Measurements from ENCODE around the gene ASPN. TPM values are rescaled to one million over a fixed set of nuclear protein-coding genes. Genes with fewer than 3 reads are reported as not detected.
A peak's percentile ranks its signal among the peaks of the same experiment; 100 is the strongest.

ASPN gene
- total and polyA plus RNA-seq, 3 donors from 2014 or later, result 0.12 to 5.0 (median 0.39) TPM

- H3K4me1 ChIP-seq, result peaks cover 19% of the 10 kb centered on the region
- no peaks in the 10 kb centered on the region for H3K27me3 ChIP-seq
- H3K27ac ChIP-seq, result no peak overlapping the region
Observed at GRCh38 chr9:92509050-92509449, 26.7 kb upstream of the ASPN start.

GRCh38 chr9:92508018-92508820 lies 25.9 kb upstream of the ASPN start:
- 45 to 60% methylated on average over 9 to 10 of the region's 10 CpGs for WGBS, 2 donors
- Histone ChIP-seq H3K27ac (peak overlapping the region in 1 of 2 donors; percentile 65), H3K9me3 (no peaks in the 10 kb centered on the region), H3K4me1 (peaks cover 19% of the 10 kb centered on the region), H3K36me3 (ENCODE audit: low read depth, missing control alignments) (no peaks in the 10 kb centered on the region), H3K27me3 (no peaks in the 10 kb centered on the region), H3K4me3 (no peak overlapping the region)
- intact Hi-C loops (cut with DNase I; ENCODE audit: low total_unique reads), result no loop called here
- TF ChIP-seq CTCF (IDR thresholded peaks at IDR 0.05) (no peak), POLR2A (IDR thresholded peaks at IDR 0.05) (no peak)
- no peak for DNase-seq

More at GRCh38 chr9:92509050-92509449, 26.7 kb upstream of the ASPN start:
- TF ChIP-seq CTCF (IDR thresholded peaks at IDR 0.05) (no peak), POLR2A (IDR thresholded peaks at IDR 0.05) (no peak)
- H3K4me3 ChIP-seq, result no peak overlapping the region
- 94% methylated on average over 5 of the region's 5 CpGs for WGBS, 2 donors
- no peak for DNase-seq
- H3K9me3 ChIP-seq, result no peaks in the 10 kb centered on the region
- intact Hi-C loops (cut with DNase I; ENCODE audit: low total_unique reads), result no loop called here
- no peaks in the 10 kb centered on the region for H3K36me3 ChIP-seq (ENCODE audit: low read depth, missing control alignments)

- TF ChIP-seq CTCF (IDR thresholded peaks at IDR 0.05) (no peak), POLR2A (IDR thresholded peaks at IDR 0.05) (no peak)
- H3K9me3 ChIP-seq, result no peaks in the 10 kb centered on the region
- no peak overlapping the region for H3K4me3 ChIP-seq
- no peaks in the 10 kb centered on the region for H3K27me3 ChIP-seq
- intact Hi-C loops (cut with DNase I; ENCODE audit: low total_unique reads), result no loop called here
- no peak for DNase-seq
- no peaks in the 10 kb centered on the region for H3K36me3 ChIP-seq (ENCODE audit: low read depth, missing control alignments)
- peaks cover 19% of the 10 kb centered on the region for H3K4me1 ChIP-seq
- WGBS, 2 donors, result 79 to 80% methylated on average over 4 of the region's 4 CpGs
- H3K27ac ChIP-seq, result peak overlapping the region in 1 of 2 donors; percentile 8
Observed at GRCh38 chr9:92507496-92507895, 25.2 kb upstream of the ASPN start.

- WGBS, 2 donors, result 81 to 94% methylated on average over 2 of the region's 2 CpGs
- Histone ChIP-seq H3K4me3 (no peak overlapping the region), H3K9me3 (no peaks in the 10 kb centered on the region), H3K4me1 (peaks cover 19% of the 10 kb centered on the region), H3K27ac (peak overlapping the region in 1 of 2 donors; percentile 8), H3K36me3 (ENCODE audit: low read depth, missing control alignments) (no peaks in the 10 kb centered on the region), H3K27me3 (no peaks in the 10 kb centered on the region)
- no peak for DNase-seq
- TF ChIP-seq CTCF (IDR thresholded peaks at IDR 0.05) (no peak), POLR2A (IDR thresholded peaks at IDR 0.05) (no peak)
- intact Hi-C loops (cut with DNase I; ENCODE audit: low total_unique reads), result no loop called here
Observed at GRCh38 chr9:92507005-92507404, 24.7 kb upstream of the ASPN start.

All from testis (tissue), 3 donors.